Suprapubic skin (tissue), 4 donors: ENCODE measurements around the gene HSPG2. TPM values are rescaled to one million over a fixed set of nuclear protein-coding genes. Genes with fewer than 3 reads are reported as not detected.

Experiments used
- DNase-seq, 2 donors: peaks; one replicate each; pipeline ENCODE4 v3.0.0-alpha.2; 2019; ENCODE audit warnings: low spot score in 2 of 2
- H3K27ac ChIP-seq: fragments of 200-600 bp; sonication (generic); one replicate; pipeline ENCODE4 v1.5.1; 2019
- H3K27me3 ChIP-seq: fragments of 200-600 bp; sonication (generic); one replicate; pipeline ENCODE4 v1.5.1; 2019
- H3K36me3 ChIP-seq: fragments of 200-600 bp; sonication (generic); one replicate; pipeline ENCODE4 v1.5.1; 2019
- H3K4me1 ChIP-seq: fragments of 200-600 bp; sonication (generic); one replicate; pipeline ENCODE4 v1.5.1; 2019
- H3K4me3 ChIP-seq: fragments of 200-600 bp; sonication (generic); one replicate; pipeline ENCODE4 v1.5.1; 2019; ENCODE audit warnings: mild to moderate bottlenecking
- H3K9me3 ChIP-seq: fragments of 200-600 bp; sonication (generic); one replicate; pipeline ENCODE4 v1.5.1; 2019
- EP300 ChIP-seq: sonication (generic); formaldehyde crosslinking; IDR thresholded peaks from one replicate; pipeline ENCODE4 v1.6.1; 2017; ENCODE audit warnings: antibody characterized with exemption
- POLR2A ChIP-seq, 2 donors: fragments of 450-650 bp; IDR thresholded peaks; one replicate each; pipeline ENCODE4 v1.6.1; 2017; ENCODE audit warnings: antibody characterized with exemption in 2 of 2, mild to moderate bottlenecking in 2 of 2, moderate library complexity in 2 of 2
- POLR2AphosphoS5 ChIP-seq, 3 donors: sonication (generic); formaldehyde crosslinking; IDR thresholded peaks; one replicate each; pipeline ENCODE4 v1.6.1; 2017; ENCODE audit warnings: antibody characterized with exemption in 3 of 3
- WGBS: methylation state at CpG from one replicate; pipeline ENCODE4 v1.1.5; 2018; 5-methylcytosine and 5-hydroxymethylcytosine counted together
- total RNA-seq, 4 donors: library from RNA; depleted of rRNA; stranded (reverse); fragments of >200 nt; gene quantifications; one replicate each; pipeline ENCODE4 v1.1.0, GENCODE V29; 2016
- TF ChIP-seq, protein P1 (sequence below), 2 donors: fragments of 200-600 bp in 1 of 2; fragments of 450-650 bp in 1 of 2; sonication (generic) in 1 of 2; IDR thresholded peaks; one replicate each; pipeline ENCODE4 v1.5.1; 2016 to 2019; ENCODE audit warnings: antibody characterized with exemption in 2 of 2, mild to moderate bottlenecking in 1 of 2, moderate library complexity in 1 of 2

HSPG2 gene
- total RNA-seq, 4 donors from 2014 or later, result 97.5 to 164 (median 131) TPM

DNA sequence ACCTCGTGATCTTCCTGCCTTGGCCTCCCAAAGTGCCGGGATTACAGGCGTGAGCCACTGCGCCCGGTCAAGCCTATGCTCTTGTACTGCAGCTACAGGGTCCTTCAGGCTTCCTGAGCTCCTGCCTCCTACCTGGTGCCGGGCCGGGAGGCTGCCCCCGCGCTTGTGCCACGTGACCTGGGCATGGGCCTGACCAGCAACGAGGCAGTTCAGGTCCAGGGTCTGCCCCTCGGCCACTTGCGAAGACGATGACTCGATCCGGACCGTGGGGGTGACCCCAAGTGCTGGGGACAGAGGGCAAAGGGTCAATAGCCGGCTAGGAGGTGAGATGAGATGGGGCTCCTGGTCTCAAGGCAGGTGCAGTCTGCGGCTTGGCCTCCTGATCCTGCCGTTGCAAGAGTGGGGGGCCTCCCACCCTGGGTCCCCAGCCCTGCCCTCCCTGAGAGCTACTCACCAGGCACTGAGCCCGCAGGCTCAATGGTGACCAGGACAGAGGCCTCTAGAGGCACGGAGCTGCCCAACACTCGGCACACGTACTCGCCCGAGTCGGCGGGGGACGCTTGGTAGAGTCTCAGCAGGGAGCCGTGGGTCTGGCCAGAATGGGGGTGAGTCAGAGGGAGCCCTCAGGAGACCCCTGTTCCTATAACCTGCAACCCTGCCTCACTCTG is 87.1 kb downstream of the HSPG2 start:
- TF ChIP-seq EP300, result no peak
- WGBS, result 87% methylated on average over 14 of the region's 30 CpGs
- Histone ChIP-seq H3K4me1 (no peaks in the 10 kb centered on the region), H3K36me3 (peaks cover 97% of the 10 kb centered on the region), H3K9me3 (no peaks in the 10 kb centered on the region), H3K27me3 (no peaks in the 10 kb centered on the region), H3K27ac (no peak overlapping the region), H3K4me3 (no peak overlapping the region)
- peak in 1 of 2 donors; percentile 58 for DNase-seq

DNA sequence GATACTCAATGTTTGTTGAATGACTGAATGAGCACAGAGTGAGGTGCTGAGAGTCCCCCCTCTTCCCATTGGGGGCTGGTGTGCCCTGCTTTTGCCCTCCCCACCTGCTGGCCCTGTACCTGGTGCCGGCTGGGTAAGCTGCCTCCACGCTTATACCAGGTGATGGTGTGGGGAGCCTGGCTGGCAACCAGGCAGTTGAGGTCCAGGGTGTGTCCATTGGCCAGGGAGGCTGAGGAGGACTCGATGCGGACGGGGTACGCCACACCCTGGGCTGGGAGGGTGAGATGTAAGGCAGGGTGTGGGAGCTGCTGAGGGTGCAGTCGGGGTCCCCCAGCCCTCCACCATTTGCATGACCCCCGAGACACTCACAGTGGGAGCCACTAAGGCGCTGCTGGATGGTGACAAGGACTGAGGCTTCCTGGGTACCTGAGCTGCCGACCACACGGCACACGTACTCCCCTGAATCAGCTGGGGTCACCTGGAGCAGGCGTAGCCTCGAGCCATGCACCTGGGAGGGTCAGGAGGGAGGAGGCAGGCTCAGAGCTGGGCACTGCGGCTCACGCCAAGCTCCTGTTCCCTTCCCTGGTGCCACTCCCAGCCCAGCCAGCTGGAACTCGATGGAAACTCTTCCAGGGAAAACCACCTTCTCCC is 88.5 kb downstream of the HSPG2 start:
- Histone ChIP-seq H3K27ac (no peak overlapping the region), H3K4me1 (no peaks in the 10 kb centered on the region), H3K27me3 (no peaks in the 10 kb centered on the region), H3K36me3 (peaks cover 98% of the 10 kb centered on the region), H3K9me3 (no peaks in the 10 kb centered on the region), H3K4me3 (no peak overlapping the region)
- TF ChIP-seq POLR2A (IDR thresholded peaks at IDR 0.05) (no peak), POLR2AphosphoS5 (IDR thresholded peaks at IDR 0.05) (no peak), EP300 (no peak)
- TF ChIP-seq, protein P1, sequence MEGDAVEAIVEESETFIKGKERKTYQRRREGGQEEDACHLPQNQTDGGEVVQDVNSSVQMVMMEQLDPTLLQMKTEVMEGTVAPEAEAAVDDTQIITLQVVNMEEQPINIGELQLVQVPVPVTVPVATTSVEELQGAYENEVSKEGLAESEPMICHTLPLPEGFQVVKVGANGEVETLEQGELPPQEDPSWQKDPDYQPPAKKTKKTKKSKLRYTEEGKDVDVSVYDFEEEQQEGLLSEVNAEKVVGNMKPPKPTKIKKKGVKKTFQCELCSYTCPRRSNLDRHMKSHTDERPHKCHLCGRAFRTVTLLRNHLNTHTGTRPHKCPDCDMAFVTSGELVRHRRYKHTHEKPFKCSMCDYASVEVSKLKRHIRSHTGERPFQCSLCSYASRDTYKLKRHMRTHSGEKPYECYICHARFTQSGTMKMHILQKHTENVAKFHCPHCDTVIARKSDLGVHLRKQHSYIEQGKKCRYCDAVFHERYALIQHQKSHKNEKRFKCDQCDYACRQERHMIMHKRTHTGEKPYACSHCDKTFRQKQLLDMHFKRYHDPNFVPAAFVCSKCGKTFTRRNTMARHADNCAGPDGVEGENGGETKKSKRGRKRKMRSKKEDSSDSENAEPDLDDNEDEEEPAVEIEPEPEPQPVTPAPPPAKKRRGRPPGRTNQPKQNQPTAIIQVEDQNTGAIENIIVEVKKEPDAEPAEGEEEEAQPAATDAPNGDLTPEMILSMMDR (IDR thresholded peaks at IDR 0.05), result no peak
- no peak for DNase-seq
- WGBS, result 87% methylated on average over 17 of the region's 17 CpGs

DNA sequence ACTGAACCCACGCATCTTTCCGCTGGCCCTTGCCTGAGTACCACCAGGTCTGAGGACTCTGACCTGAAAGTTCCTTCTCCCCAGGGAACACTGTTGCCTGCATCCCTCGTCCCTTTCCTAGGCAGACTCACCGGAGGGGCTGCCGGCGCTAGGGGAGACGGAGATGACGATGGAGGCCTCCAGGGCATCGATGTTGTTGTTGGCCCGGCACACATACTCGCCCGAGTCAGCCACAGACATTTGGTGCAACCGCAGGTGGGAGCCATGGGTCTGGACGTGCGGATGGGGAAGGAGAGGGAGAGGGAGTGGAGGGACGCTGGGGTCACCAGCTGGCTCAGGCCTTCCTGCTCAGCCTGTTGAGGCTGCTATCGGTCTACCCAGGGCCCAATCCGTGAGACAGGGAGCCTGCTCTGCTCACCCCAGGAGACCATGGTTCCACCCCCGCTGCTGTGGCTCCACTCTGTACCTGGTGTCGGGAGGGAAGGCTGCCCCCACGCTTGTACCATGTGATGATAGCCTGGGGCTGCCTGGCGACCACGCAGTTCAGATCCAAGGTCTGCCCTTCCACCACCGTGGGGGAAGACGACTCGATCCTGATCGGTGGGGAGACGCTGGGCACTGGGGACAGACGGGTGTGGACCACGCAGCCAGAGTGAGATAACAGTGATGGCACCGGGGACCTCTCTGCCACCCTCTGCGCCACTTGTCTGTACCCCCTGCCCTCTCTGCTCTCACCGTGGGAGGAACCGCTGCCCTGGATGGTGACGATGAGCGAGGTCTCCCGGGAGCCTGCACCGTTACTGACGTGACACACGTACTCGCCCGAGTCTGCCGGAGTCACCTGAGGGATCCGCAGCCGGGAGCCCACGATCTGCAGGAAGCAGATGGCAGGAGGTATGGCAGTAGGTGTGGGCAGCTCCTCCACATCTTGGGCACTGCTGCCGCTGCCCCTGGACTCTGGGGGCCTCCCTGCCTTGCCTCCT is 89.6 kb downstream of the HSPG2 start:
- H3K4me3 ChIP-seq, result no peak overlapping the region
- peaks cover 2% of the 10 kb centered on the region for H3K4me1 ChIP-seq
- no peak overlapping the region for H3K27ac ChIP-seq
- H3K36me3 ChIP-seq, result peaks cover 99% of the 10 kb centered on the region
- WGBS, result 92% methylated on average over 28 of the region's 47 CpGs
- no peaks in the 10 kb centered on the region for H3K27me3 ChIP-seq
- DNase-seq, result no peak
- TF ChIP-seq EP300 (no peak), POLR2A (IDR thresholded peaks at IDR 0.05) (no peak), POLR2AphosphoS5 (IDR thresholded peaks at IDR 0.05) (no peak)
- TF ChIP-seq, protein P1 (IDR thresholded peaks at IDR 0.05), result no peak
- no peaks in the 10 kb centered on the region for H3K9me3 ChIP-seq

- TF ChIP-seq EP300 (no peak), POLR2A (IDR thresholded peaks at IDR 0.05) (no peak), POLR2AphosphoS5 (IDR thresholded peaks at IDR 0.05) (no peak)
- TF ChIP-seq, protein P1 (IDR thresholded peaks at IDR 0.05), result no peak
- H3K27ac ChIP-seq, result no peak overlapping the region
- H3K4me3 ChIP-seq, result no peak overlapping the region
- H3K27me3 ChIP-seq, result no peaks in the 10 kb centered on the region
- H3K4me1 ChIP-seq, result peaks cover 3% of the 10 kb centered on the region
- 93% methylated on average over 32 of the region's 33 CpGs for WGBS
- no peaks in the 10 kb centered on the region for H3K9me3 ChIP-seq
- no peak for DNase-seq
- H3K36me3 ChIP-seq, result peaks cover 99% of the 10 kb centered on the region
Measured at GRCh38 chr1:21845646-21846641, 91.2 kb downstream of the HSPG2 start.

DNA sequence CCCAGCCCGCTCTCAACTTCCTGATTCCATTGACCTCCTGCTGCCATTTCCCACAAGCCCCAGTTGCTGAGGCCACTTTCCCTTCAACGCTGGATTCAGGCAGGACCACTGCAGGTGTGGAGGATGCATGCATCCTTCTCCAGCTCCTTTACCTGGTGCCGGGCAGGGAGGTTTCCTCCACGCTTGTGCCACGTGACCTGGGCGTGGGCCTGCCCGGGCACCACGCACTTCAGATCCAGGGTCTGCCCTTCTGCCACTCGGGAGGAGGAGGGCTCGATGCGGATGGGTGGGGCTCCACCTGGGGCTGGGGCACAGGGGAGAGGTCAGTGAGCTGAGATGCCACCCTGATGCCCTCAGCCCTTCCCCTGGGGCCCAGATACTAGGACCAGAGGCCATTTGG is 93.1 kb downstream of the HSPG2 start:
- no peak for DNase-seq
- Histone ChIP-seq H3K4me3 (no peak overlapping the region), H3K4me1 (peaks cover 3% of the 10 kb centered on the region), H3K36me3 (peaks cover 99% of the 10 kb centered on the region), H3K27ac (no peak overlapping the region), H3K9me3 (no peaks in the 10 kb centered on the region), H3K27me3 (no peaks in the 10 kb centered on the region)
- 85% methylated on average over 3 of the region's 11 CpGs for WGBS
- no peak for TF ChIP-seq EP300
- TF ChIP-seq, protein P1 (IDR thresholded peaks at IDR 0.05), result no peak
- no peak for TF ChIP-seq POLR2AphosphoS5 (IDR thresholded peaks at IDR 0.05)
- no peak for TF ChIP-seq POLR2A (IDR thresholded peaks at IDR 0.05)
